Trophoblast cell (in vitro differentiated cells and primary cell): ENCODE results near the gene TEX44.

Experiments used
- DNase-seq, 2 donors: peaks; one replicate each; pipeline ENCODE4 v3.0.0-alpha.2; 2016
- H2AFZ ChIP-seq: 2 replicates; pipeline ENCODE4 v1.6.1; 2013; ENCODE audit warnings: low read length, moderate library complexity, mild to moderate bottlenecking; ENCODE audit not compliant: insufficient read depth, poor library complexity
- H2AK5ac ChIP-seq: 2 replicates; pipeline ENCODE4 v1.6.1; 2013; ENCODE audit warnings: mild to moderate bottlenecking, low read length
- H2BK120ac ChIP-seq: 2 replicates; pipeline ENCODE4 v1.6.1; 2013; ENCODE audit warnings: low read length, mild to moderate bottlenecking, moderate library complexity; ENCODE audit not compliant: insufficient read depth, poor library complexity
- H2BK12ac ChIP-seq: 2 replicates; pipeline ENCODE4 v1.6.1; 2013; ENCODE audit warnings: mild to moderate bottlenecking, low read length, moderate library complexity
- H2BK5ac ChIP-seq: 2 replicates; pipeline ENCODE4 v1.6.1; 2013; ENCODE audit warnings: low read length, low read depth, moderate library complexity, mild to moderate bottlenecking; ENCODE audit not compliant: poor library complexity
- H3K14ac ChIP-seq: 2 replicates; pipeline ENCODE4 v1.6.1; 2013; ENCODE audit warnings: mild to moderate bottlenecking, low read length
- H3K18ac ChIP-seq: 2 replicates; pipeline ENCODE4 v1.6.1; 2013; ENCODE audit warnings: mild to moderate bottlenecking, low read length
- H3K23ac ChIP-seq: 2 replicates; pipeline ENCODE4 v1.6.1; 2013; ENCODE audit warnings: low read length
- H3K27ac ChIP-seq: 2 replicates; pipeline ENCODE4 v1.5.1; 2013; ENCODE audit warnings: low read depth, mild to moderate bottlenecking, inconsistent platforms, low read length, moderate library complexity
- H3K27me3 ChIP-seq: 2 replicates; pipeline ENCODE4 v1.6.1; 2013; ENCODE audit warnings: inconsistent platforms, mild to moderate bottlenecking, low read length, moderate library complexity; ENCODE audit not compliant: insufficient read depth
- H3K36me3 ChIP-seq, 2 experiments: 1 replicate in 1 of 2; 2 replicates in 1 of 2; pipeline ENCODE4 v1.6.1; 2013; ENCODE audit warnings: low read length in 2 of 2, mild to moderate bottlenecking in 2 of 2, moderate library complexity in 1 of 2; ENCODE audit not compliant: insufficient read depth in 2 of 2, control insufficient read depth in 1 of 2
- H3K4ac ChIP-seq: 2 replicates; pipeline ENCODE4 v1.6.1; 2013; ENCODE audit warnings: low read depth, mild to moderate bottlenecking, low read length, moderate library complexity
- H3K4me1 ChIP-seq, 2 experiments: 1 replicate in 1 of 2; 2 replicates in 1 of 2; pipeline ENCODE4 v1.6.1; 2013; ENCODE audit warnings: low read length in 2 of 2, mild to moderate bottlenecking in 2 of 2, moderate library complexity in 1 of 2; ENCODE audit not compliant: insufficient read depth in 2 of 2, control insufficient read depth in 1 of 2
- H3K4me2 ChIP-seq: 2 replicates; pipeline ENCODE4 v1.6.1; 2013; ENCODE audit warnings: inconsistent platforms, mild to moderate bottlenecking, low read length, moderate library complexity
- H3K4me3 ChIP-seq: 2 replicates; pipeline ENCODE4 v1.5.1; 2013; ENCODE audit warnings: mild to moderate bottlenecking, low read depth, low read length, inconsistent platforms
- H3K79me1 ChIP-seq: one replicate; pipeline ENCODE4 v1.6.1; 2013; ENCODE audit warnings: low read length
- H3K79me2 ChIP-seq: 2 replicates; pipeline ENCODE4 v1.6.1; 2013; ENCODE audit warnings: low read length, mild to moderate bottlenecking; ENCODE audit not compliant: control insufficient read depth, insufficient read depth, poor library complexity
- H3K9ac ChIP-seq: 2 replicates; pipeline ENCODE4 v1.6.1; 2013; ENCODE audit warnings: mild to moderate bottlenecking, low read length
- H3K9me3 ChIP-seq: 2 replicates; pipeline ENCODE4 v1.6.1; 2013; ENCODE audit warnings: low read depth, mild to moderate bottlenecking, control low read depth, inconsistent platforms, low read length; ENCODE audit not compliant: insufficient read depth
- H4K12ac ChIP-seq: 2 replicates; pipeline ENCODE4 v1.6.1; 2013; ENCODE audit warnings: low read depth, mild to moderate bottlenecking, low read length, moderate library complexity
- H4K8ac ChIP-seq: 2 replicates; pipeline ENCODE4 v1.6.1; 2013; ENCODE audit warnings: low read depth, mild to moderate bottlenecking, low read length, moderate library complexity
- H4K91ac ChIP-seq: one replicate; pipeline ENCODE4 v1.6.1; 2013; ENCODE audit warnings: low read depth, mild to moderate bottlenecking, low read length, moderate library complexity
- WGBS: extraction: QIAGEN DNeasy Blood & Tissue Kit; methylation state at CpG from one replicate; pipeline ENCODE4 v1.1.7; 2013; ENCODE audit warnings: missing lambda C conversion rate; ENCODE audit not compliant: insufficient read length, insufficient coverage; ENCODE audit errors: extremely low coverage; 5-methylcytosine and 5-hydroxymethylcytosine counted together

TEX44 gene

DNA sequence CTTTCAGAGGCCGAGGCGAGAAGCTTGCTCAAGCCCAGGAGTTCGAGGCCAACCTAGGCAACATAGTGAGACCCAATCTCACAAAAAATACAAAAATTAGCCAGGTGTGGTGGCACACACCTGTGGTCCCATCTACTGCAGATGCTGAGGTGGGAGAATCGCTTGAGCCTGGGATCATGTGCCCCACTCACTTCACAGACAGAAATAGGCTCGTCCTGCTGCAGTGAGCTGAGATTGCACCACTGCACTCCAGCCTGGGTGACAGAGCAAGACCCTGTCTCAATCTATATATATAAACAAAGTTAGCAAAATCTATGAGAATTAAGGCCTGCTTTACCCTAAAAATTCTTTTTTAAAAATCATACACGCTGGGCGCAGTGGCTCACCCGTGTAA is 50.8 kb downstream of the TEX44 start:
- Histone ChIP-seq H3K9me3 (no peaks in the 10 kb centered on the region), H3K9ac (no peak overlapping the region), H3K4ac (no peak overlapping the region), H4K91ac (no peak overlapping the region), H2AFZ (no peak overlapping the region), H2BK5ac (no peak overlapping the region), H3K79me2 (no peaks in the 10 kb centered on the region), H3K79me1 (no peaks in the 10 kb centered on the region), H3K4me2 (no peak overlapping the region), H2BK120ac (no peak overlapping the region), H3K4me3 (no peak overlapping the region), H4K12ac (no peak overlapping the region), H3K36me3 (no peaks in the 10 kb centered on the region), H2BK12ac (no peak overlapping the region), H4K8ac (no peak overlapping the region), H3K23ac (no peak overlapping the region), H3K27me3 (no peaks in the 10 kb centered on the region), H3K14ac (no peak overlapping the region), H3K4me1 (peaks cover 0 to 8% of the 10 kb centered on the region in 2 experiments), H2AK5ac (no peak overlapping the region), H3K18ac (no peak overlapping the region), H3K27ac (no peak overlapping the region)
- DNase-seq, result no peak
- no CpG with 5 or more reads among the region's 8 CpGs for WGBS
